ENCODE results near the gene PRDX5. TPM values are rescaled to one million over a fixed set of nuclear protein-coding genes. Genes with fewer than 3 reads are reported as not detected.

PRDX5 gene
- total RNA-seq, 2 donors from 2014 or later = 401 to 435 TPM

- Histone ChIP-seq H3K27ac (no peak overlapping the region), H3K4me1 (peaks cover 0 to 17% of the 10 kb centered on the region in 2 donors), H3K4me3 (no peak overlapping the region), H3K27me3 (no peaks in the 10 kb centered on the region), H3K9me3 (no peaks in the 10 kb centered on the region), H3K36me3 (no peaks in the 10 kb centered on the region)
- no peak for DNase-seq (ENCODE audit: low spot score)
- TF ChIP-seq, protein P1, sequence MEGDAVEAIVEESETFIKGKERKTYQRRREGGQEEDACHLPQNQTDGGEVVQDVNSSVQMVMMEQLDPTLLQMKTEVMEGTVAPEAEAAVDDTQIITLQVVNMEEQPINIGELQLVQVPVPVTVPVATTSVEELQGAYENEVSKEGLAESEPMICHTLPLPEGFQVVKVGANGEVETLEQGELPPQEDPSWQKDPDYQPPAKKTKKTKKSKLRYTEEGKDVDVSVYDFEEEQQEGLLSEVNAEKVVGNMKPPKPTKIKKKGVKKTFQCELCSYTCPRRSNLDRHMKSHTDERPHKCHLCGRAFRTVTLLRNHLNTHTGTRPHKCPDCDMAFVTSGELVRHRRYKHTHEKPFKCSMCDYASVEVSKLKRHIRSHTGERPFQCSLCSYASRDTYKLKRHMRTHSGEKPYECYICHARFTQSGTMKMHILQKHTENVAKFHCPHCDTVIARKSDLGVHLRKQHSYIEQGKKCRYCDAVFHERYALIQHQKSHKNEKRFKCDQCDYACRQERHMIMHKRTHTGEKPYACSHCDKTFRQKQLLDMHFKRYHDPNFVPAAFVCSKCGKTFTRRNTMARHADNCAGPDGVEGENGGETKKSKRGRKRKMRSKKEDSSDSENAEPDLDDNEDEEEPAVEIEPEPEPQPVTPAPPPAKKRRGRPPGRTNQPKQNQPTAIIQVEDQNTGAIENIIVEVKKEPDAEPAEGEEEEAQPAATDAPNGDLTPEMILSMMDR (IDR thresholded peaks at IDR 0.05) = no peak
Observed at GRCh38 chr11:64347193-64347867, 29.4 kb downstream of the PRDX5 start.

GRCh38 chr11:64348383-64349024 is 30.6 kb downstream of the PRDX5 start:
- no peak for DNase-seq (ENCODE audit: low spot score)
- H3K36me3 ChIP-seq = no peaks in the 10 kb centered on the region
- no peaks in the 10 kb centered on the region for H3K9me3 ChIP-seq
- peaks cover 0 to 5% of the 10 kb centered on the region in 2 donors for H3K4me1 ChIP-seq
- H3K4me3 ChIP-seq = no peak overlapping the region
- no peak overlapping the region for H3K27ac ChIP-seq
- no peaks in the 10 kb centered on the region for H3K27me3 ChIP-seq
- TF ChIP-seq, protein P1 (IDR thresholded peaks at IDR 0.05) = no peak

GRCh38 chr11:64349025-64349387 is 31.1 kb downstream of the PRDX5 start:
- Histone ChIP-seq H3K4me1 (peaks cover 0 to under 1% of the 10 kb centered on the region in 2 donors), H3K4me3 (no peak overlapping the region), H3K27ac (no peak overlapping the region), H3K9me3 (no peaks in the 10 kb centered on the region), H3K36me3 (no peaks in the 10 kb centered on the region), H3K27me3 (no peaks in the 10 kb centered on the region)
- TF ChIP-seq, protein P1 (IDR thresholded peaks at IDR 0.05) = no peak
- DNase-seq (ENCODE audit: low spot score) = no peak

DNA sequence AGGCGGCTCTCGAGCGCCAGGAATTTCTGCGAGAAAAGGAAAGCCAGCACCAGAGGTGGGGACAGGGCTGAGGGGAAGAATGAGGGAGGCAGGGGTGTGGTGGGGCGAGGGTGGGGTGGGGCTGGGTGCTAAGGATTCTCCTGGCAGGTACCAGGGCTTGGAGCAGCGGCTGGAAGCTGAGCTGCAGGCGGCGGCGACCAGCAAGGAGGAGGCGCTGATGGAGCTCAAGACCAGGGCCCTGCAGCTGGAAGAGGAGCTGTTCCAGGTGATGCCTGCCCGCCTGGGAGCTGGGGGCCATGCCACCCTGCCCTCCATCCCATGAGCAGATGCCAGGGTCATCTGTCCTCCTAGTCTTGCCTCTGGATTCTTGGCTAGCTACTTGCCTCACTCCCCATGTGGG is 31.5 kb downstream of the PRDX5 start:
- Histone ChIP-seq H3K4me3 (no peak overlapping the region), H3K4me1 (peaks cover 0 to 2% of the 10 kb centered on the region in 2 donors), H3K27me3 (no peaks in the 10 kb centered on the region), H3K36me3 (no peaks in the 10 kb centered on the region), H3K9me3 (no peaks in the 10 kb centered on the region), H3K27ac (no peak overlapping the region)
- no peak for DNase-seq (ENCODE audit: low spot score)
- TF ChIP-seq, protein P1 (IDR thresholded peaks at IDR 0.05) = no peak

DNA sequence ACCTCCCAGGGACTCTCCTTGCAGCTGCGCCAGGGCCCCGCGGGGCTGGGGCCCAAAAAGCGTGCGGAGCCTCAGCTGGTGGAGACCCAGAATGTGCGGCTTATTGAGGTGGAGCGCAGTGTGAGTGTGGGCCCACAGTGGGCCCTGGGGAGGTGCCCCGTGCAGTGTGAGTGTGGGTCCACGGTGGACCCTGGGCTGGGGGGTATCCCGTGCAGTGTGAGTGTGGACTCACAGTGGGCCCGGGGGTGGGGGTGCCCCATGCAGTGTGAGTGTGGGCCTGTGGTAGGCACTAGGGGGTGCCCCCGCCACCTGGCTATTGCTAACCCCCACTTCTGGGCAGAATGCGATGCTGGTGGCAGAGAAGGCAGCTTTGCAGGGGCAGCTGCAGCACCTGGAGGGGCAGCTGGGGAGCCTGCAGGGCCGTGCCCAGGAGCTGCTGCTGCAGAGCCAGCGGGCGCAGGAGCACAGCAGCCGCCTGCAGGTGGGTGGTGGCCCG is 33.3 kb downstream of the PRDX5 start:
- Histone ChIP-seq H3K9me3 (no peaks in the 10 kb centered on the region), H3K27ac (no peak overlapping the region), H3K4me1 (peaks cover 0 to 18% of the 10 kb centered on the region in 2 donors), H3K27me3 (no peaks in the 10 kb centered on the region), H3K36me3 (no peaks in the 10 kb centered on the region), H3K4me3 (no peak overlapping the region)
- TF ChIP-seq, protein P1 (IDR thresholded peaks at IDR 0.05) = no peak
- DNase-seq (ENCODE audit: low spot score) = no peak

All from right atrium auricular region (tissue), 2 donors.